Lung (tissue), 12 donors: ENCODE measurements around the gene KIF2C. TPM values are rescaled to one million over a fixed set of nuclear protein-coding genes. Genes with fewer than 3 reads are reported as not detected.
A peak's percentile ranks its signal among the peaks of the same experiment; 100 is the strongest.

Experiments used
- ATAC-seq: fragments of 200-7000 bp; cut with Tn5 transposase; one replicate; pipeline ENCODE4 v1.9.1; 2020; ENCODE audit warnings: moderate number of reproducible peaks; ENCODE audit not compliant: insufficient read depth, low FRiP score
- DNase-seq, 3 donors: peaks; one replicate each; pipeline ENCODE4 v3.0.0-alpha.2; 2013 to 2017
- H3K27ac ChIP-seq, 2 donors: one replicate each; pipeline ENCODE4 v1.5.1; 2013; ENCODE audit warnings: mild to moderate bottlenecking in 2 of 2, moderate library complexity in 2 of 2, control low read depth in 1 of 2, inconsistent platforms in 1 of 2, low read depth in 1 of 2, low read length in 1 of 2
- H3K27me3 ChIP-seq, 3 donors: one replicate each; pipeline ENCODE4 v1.5.1; 2013; ENCODE audit warnings: low read length in 2 of 3; ENCODE audit not compliant: control insufficient read depth in 3 of 3, insufficient read depth in 3 of 3
- H3K36me3 ChIP-seq, 4 donors: one replicate each; pipeline ENCODE4 v1.5.1; 2013; ENCODE audit warnings: low read length in 4 of 4, mild to moderate bottlenecking in 1 of 4, moderate library complexity in 1 of 4; ENCODE audit not compliant: control insufficient read depth in 4 of 4, insufficient read depth in 4 of 4
- H3K4me1 ChIP-seq, 5 donors: one replicate each; pipeline ENCODE4 v1.5.1; 2013; ENCODE audit warnings: low read length in 5 of 5, mild to moderate bottlenecking in 2 of 5, moderate library complexity in 1 of 5; ENCODE audit not compliant: control insufficient read depth in 5 of 5, insufficient read depth in 5 of 5
- H3K4me3 ChIP-seq: one replicate; pipeline ENCODE4 v1.5.1; 2013; ENCODE audit warnings: mild to moderate bottlenecking, control low read depth, moderate library complexity
- H3K9ac ChIP-seq, 2 donors: one replicate each; pipeline ENCODE4 v1.5.1; 2013; ENCODE audit warnings: low read length in 2 of 2, control low read depth in 1 of 2; ENCODE audit not compliant: insufficient read depth in 1 of 2
- H3K9me3 ChIP-seq, 4 donors: one replicate each; pipeline ENCODE4 v1.5.1; 2013; ENCODE audit warnings: low read length in 3 of 4, mild to moderate bottlenecking in 1 of 4, moderate library complexity in 1 of 4; ENCODE audit not compliant: control insufficient read depth in 4 of 4, insufficient read depth in 3 of 4
- CTCF ChIP-seq: IDR thresholded peaks from 2 replicates; pipeline ENCODE4 v1.5.1; 2012; ENCODE audit warnings: mild to moderate bottlenecking; ENCODE audit errors: control extremely low read depth, extremely low read depth
- WGBS, 2 donors: extraction: QIAGEN DNeasy Blood & Tissue Kit; methylation state at CpG; one replicate each; pipeline ENCODE4 v1.1.7; 2013; 5-methylcytosine and 5-hydroxymethylcytosine counted together
- polyA plus RNA-seq, 2 donors: library from polyadenylated mRNA; stranded (reverse); fragments of 200-250 nt; gene quantifications; one replicate each; pipeline ENCODE4 v1.2.1, GENCODE V29; 2013
- total RNA-seq, 2 donors: library from RNA; depleted of rRNA in 1 of 2; stranded (reverse); fragments of >200 nt in 1 of 2; gene quantifications; one replicate each; pipeline ENCODE4 v1.2.1, GENCODE V29; 2014 to 2021
- donor health status: control.
- donor health status: control.
- donor health status: Bipolar disorder and iron deficiency.
- donor health status: healthy.
- donor health status: DM: yes; HTN: yes; CAD: no.

Gene KIF2C
- total and polyA plus RNA-seq, 4 donors, result 1.5 to 3.5 (median 2.1) TPM

GRCh38 chr1:44724955-44725698, 14.5 kb upstream of the KIF2C start:
- Histone ChIP-seq H3K27me3 (no peaks in the 10 kb centered on the region), H3K9me3 (no peaks in the 10 kb centered on the region), H3K4me1 (peaks cover 0 to 1% (median 0%) of the 10 kb centered on the region in 5 donors), H3K27ac (no peak overlapping the region), H3K36me3 (no peaks in the 10 kb centered on the region), H3K4me3 (no peak overlapping the region), H3K9ac (no peak overlapping the region)
- DNase-seq (no peak), ATAC-seq (no peak)
- 77 to 81% methylated on average over 27 of the region's 27 CpGs for WGBS, 2 donors
- TF ChIP-seq CTCF, result no peak

GRCh38 chr1:44730741-44731512, 8.7 kb upstream of the KIF2C start, which contains the start of gene RNU5D-1:
TSS of gene RNU5D-1 (minus strand) at chr1:44731170.
- peak; percentile 95 to 99 (median 97) for DNase-seq
- H3K4me3 ChIP-seq, result no peak within 1 kb of the TSS
- H3K9ac ChIP-seq, result peak within 1 kb of the TSS; percentile 71 to 81
- no peaks in the 10 kb centered on the region for H3K9me3 ChIP-seq
- WGBS, 2 donors, result 0 to 1% methylated on average over 19 of the region's 19 CpGs
- peak within 1 kb of the TSS; percentile 87 to 88 for H3K27ac ChIP-seq
- no peaks in the 10 kb centered on the region for H3K27me3 ChIP-seq
- no peaks in the 10 kb centered on the region for H3K36me3 ChIP-seq
- peaks cover 0 to 7% (median 0%) of the 10 kb centered on the region in 5 donors for H3K4me1 ChIP-seq
- peak; percentile 93 for ATAC-seq
- TF ChIP-seq CTCF, result peak; percentile 94

- no peak for TF ChIP-seq CTCF
- no peaks in the 10 kb centered on the region for H3K36me3 ChIP-seq
- peak; percentile 36 to 79 (median 63) for DNase-seq
- H3K9me3 ChIP-seq, result no peaks in the 10 kb centered on the region
- H3K27ac ChIP-seq, result no peak overlapping the region
- ATAC-seq, result no peak
- no peak overlapping the region for H3K4me3 ChIP-seq
- H3K4me1 ChIP-seq, result peaks cover 0 to 7% (median 0%) of the 10 kb centered on the region in 5 donors
- no peak overlapping the region for H3K9ac ChIP-seq
- H3K27me3 ChIP-seq, result no peaks in the 10 kb centered on the region
- WGBS, 2 donors, result 38 to 44% methylated on average over 1 of the region's 1 CpG
Measured at GRCh38 chr1:44733365-44733764, 6.3 kb upstream of the KIF2C start.
